Cardiac fibroblast (primary cell): Measurements from ENCODE around the gene HECTD2.

Source experiments
- DNase-seq, 2 donors: peaks; one replicate each; pipeline versions ENCODE4 v3.0.0 to v3.0.0-alpha.2; 2010; ENCODE audit warnings: low read depth in 2 of 2
- H3K4me3 ChIP-seq, 2 donors: replicated peaks in 1 of 2; 1 replicate in 1 of 2; 2 replicates in 1 of 2; pipeline ENCODE4 v1.5.1; 2011; ENCODE audit warnings: low read depth in 2 of 2, low read length in 2 of 2, mild to moderate bottlenecking in 2 of 2, moderate library complexity in 1 of 2
- TF ChIP-seq, protein P1 (sequence below): IDR thresholded peaks from one replicate; pipeline ENCODE4 v1.5.1; 2011; ENCODE audit warnings: low read depth, mild to moderate bottlenecking, low read length, inconsistent platforms

The HECTD2 gene

DNA sequence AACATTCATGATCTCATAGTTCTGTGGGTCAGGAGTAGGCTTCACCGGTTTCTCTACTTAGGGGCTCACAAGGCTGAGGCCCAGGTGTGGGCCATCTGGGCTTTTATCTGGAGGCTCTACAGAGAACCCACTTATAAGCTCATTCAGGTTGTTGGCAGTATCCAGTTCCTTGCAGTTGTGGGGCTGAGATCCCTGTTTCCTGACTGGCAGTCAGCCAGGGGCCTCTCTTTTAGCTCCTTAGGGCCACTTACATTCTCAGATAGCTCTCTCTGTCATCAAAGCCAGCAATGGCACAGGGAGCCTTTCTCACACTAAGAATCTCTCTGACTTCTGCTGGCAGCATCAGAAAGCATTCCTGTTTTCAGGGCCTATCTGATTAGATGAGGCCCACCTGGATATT, 18.2 kb upstream of the HECTD2 start:
- H3K4me3 ChIP-seq, result no peak overlapping the region
- DNase-seq, result no peak
- TF ChIP-seq, protein P1, sequence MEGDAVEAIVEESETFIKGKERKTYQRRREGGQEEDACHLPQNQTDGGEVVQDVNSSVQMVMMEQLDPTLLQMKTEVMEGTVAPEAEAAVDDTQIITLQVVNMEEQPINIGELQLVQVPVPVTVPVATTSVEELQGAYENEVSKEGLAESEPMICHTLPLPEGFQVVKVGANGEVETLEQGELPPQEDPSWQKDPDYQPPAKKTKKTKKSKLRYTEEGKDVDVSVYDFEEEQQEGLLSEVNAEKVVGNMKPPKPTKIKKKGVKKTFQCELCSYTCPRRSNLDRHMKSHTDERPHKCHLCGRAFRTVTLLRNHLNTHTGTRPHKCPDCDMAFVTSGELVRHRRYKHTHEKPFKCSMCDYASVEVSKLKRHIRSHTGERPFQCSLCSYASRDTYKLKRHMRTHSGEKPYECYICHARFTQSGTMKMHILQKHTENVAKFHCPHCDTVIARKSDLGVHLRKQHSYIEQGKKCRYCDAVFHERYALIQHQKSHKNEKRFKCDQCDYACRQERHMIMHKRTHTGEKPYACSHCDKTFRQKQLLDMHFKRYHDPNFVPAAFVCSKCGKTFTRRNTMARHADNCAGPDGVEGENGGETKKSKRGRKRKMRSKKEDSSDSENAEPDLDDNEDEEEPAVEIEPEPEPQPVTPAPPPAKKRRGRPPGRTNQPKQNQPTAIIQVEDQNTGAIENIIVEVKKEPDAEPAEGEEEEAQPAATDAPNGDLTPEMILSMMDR, result no peak

DNA sequence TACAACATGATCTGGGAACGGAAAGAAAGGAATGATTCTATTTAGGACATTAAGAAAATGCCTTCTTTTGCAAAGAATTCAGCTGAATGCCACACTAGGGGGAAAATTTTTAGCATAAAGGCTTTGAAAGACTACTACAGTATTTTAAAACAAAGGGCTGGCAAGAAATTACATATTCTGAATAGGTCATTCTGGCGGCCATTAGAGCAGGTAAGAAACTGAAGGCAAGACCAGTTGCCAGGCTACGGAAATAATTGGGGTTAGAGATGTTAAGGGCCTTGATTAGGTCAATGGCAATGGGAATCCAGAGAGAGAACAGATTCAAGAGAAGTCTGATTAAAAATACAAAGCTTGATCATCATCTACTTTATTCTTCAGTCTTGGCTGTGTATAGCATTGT, 3.8 kb upstream of the HECTD2 start:
- DNase-seq, result no peak
- TF ChIP-seq, protein P1, result no peak
- no peak overlapping the region for H3K4me3 ChIP-seq

DNA sequence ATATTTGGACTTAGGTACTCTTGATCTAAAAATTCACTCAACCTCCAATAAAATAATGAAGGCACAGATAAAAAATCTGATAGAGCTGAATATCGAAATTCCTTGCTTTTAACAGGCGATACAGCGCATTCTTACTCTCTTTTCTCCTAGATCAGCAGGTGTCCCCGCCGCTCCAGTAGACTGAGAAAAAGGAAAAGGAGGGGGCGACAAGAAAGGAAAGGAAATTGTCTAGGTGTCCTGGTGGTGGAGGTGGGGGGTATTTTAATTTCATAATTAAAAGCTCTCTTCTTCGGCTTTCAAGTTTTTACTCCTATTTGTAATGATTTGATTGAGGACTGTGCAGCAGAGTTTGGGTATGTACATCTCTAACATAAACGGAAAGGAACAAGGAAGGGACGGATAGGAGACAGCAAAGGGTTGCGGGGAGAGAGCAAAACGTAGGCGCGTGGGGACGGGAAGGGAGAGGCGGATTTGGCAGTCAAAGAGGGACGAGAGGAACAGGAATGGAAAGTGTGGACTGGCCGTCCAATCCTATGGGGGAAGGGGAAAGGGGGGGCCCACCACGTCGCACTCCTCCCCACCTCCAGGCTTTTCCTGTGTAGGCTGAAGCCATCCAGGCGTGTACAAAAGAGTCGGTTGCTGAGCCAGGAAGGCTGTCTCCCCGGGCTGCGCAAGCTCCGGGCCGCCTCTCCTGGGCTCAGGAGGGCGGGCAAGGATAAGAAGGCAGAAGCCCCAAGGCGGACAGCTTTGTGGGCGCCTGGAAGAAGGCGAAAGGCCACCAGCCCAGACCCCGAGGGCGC, 875 bp upstream of the HECTD2 start:
- TF ChIP-seq, protein P1, result no peak
- peak overlapping the region; percentile 78 to 79 for H3K4me3 ChIP-seq
- peak; percentile 86 to 94 for DNase-seq

DNA sequence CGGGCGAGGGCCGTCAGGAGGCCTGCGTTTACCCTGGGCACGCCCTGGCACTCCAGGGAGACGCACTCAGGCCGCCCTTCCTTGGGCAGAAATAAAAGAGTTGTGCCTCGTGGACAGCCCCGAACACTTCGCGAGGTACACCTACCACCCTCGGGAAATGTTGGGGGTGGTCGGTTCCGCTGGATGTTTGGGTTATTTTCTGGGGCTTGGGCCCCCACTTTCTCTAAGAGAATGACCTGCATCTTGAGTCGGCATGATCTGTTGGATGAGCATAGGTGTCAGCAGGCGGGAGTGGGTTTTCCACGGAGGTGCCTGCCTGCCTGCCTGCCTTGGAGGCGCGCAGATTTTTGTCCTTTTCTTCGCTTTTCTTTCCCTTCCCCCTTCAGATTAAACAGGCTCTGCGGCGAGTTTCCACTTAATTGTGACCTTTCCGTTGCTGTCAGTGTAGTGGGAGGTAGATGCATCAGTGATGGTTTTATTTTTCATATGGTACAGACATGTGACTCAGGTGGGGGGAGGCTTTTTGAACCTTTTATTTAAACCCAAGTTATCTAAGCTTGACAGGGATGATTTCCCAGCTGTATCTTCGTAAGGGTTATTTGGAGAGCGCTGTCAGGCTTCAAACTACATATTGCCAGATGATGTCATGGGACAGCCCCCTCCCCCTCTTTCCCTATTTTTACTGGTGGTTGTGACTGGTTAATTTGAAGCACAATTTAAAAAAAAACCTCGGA, 661 bp downstream of the HECTD2 start:
- peak; percentile 41 to 46 for DNase-seq

DNA sequence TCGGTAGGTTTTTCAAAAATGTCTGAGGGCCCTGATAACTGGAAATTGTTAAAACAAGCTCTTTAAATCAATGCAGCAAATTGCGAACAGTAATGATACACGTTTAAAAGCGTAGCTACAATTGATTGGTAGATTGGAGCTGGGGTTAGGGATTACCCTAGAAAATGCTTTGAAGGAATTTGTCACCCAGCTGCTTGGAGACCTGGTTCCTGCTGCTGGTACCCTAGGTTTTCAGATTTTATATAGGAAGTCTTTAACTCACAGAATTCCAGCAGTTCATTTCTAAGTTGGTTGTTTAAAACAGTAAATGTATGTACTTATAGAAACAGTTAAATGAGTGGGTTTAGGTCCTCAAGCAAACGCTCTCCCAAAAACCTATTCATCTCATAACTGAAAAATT, 1.5 kb downstream of the HECTD2 start:
- TF ChIP-seq, protein P1, result no peak
- DNase-seq, result no peak
- peak overlapping the region; percentile 74 to 78 for H3K4me3 ChIP-seq

More for the DNA sequence above, 661 bp downstream of the HECTD2 start:
- TF ChIP-seq, protein P1, result no peak
- H3K4me3 ChIP-seq, result peak overlapping the region; percentile 74 to 78

DNA sequence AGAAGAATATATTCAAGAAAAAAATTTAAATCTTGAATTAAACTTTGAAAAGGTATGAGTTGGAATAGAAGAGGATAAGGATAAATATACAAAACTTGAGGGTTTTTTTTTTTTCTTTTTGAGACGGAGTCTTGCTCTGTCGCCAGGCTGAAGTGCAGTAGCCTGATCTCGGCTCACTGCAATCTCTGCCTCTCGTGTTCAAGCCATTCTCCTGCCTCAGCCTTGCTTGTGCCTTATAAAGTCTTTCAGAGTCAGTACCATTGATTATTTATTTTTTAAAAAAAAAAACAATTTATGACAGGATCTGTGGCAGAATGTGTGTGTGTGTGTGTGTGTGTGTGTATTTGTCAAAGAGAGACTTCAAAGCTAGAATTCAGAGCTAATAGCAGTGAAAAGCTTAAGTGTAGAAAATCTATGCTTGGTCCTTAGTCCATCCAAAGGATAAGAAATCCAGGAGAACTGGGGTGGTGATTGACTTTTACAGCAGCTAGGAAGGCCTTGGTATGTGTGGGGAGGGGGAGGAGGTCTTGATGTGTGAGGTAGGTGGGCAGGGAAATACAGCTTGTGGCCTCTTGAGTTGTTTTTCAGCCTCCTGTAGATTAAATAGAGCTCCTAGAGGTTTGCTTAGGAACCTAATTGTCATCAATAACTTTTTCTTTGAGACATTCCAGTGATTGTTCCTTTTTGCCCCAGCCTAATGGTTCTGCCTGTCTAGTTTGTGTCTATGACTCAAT, 2.4 kb downstream of the HECTD2 start:
- TF ChIP-seq, protein P1, result no peak
- DNase-seq, result no peak
- H3K4me3 ChIP-seq, result no peak overlapping the region
